Middle frontal gyrus (tissue), 1 donor: ENCODE results near the gene POLR3B.
"Not testable (repeated sequence)": the region's sequence is repeated elsewhere in the genome, so short reads cannot be mapped to it uniquely, and the experiment has no call there.

Source experiments
- DNase-seq: peaks from one replicate; pipeline ENCODE4 v3.0.0-alpha.2; 2015; ENCODE audit warnings: low spot score; ENCODE audit errors: extremely low spot score

POLR3B gene

GRCh38 chr12:106357549-106358395, at the start of gene POLR3B:
POLR3B (plus strand) TSS chr12:106357748; CDS start chr12:106357880, 132 bp downstream.
- peak; percentile 92 for DNase-seq

GRCh38 chr12:106308121-106308520, 49.4 kb upstream of the POLR3B start:
- DNase-seq = no peak

- no peak for DNase-seq
These were observed 48.9 kb upstream of the POLR3B start for GRCh38 chr12:106308611-106309010.

DNA sequence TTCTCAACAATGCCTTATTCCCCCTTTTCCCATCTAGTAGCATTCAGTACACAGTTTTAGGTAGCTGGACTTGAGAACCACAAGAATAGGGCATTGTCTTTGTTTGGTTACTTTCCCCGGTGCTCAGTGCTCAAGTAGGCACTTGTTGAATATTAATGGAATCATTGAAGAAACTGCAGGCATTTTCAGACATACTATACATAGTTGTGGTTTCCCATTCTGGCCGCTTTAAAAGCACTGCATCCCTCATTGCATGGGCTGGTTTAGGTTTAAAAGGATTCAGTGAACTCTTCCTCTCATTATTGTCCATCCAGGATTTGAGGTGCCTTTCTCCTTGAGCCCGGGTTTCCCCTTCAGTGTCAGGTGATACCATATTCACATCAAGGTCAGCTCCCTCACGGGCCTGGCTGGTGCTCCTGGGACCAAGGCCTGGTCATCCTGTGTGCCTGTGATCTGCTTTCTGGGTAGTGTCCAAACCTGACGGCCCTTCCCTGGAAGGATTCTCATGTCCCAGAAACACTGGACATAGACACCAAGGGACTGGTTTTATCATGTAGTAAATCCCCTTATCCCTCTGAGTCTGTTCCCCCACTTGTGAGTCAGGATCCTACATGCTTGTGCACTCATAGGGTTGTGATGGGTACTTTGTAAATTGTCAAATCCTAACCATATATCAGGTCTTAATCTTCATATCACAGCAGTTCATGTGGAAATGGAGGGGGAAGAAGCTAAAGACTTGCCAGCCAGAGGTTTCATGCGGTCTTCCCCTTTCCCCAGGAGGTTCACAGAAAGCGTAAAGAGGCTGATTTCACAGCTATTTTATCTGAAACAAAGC, 47.7 kb upstream of the POLR3B start:
- no peak for DNase-seq

DNA sequence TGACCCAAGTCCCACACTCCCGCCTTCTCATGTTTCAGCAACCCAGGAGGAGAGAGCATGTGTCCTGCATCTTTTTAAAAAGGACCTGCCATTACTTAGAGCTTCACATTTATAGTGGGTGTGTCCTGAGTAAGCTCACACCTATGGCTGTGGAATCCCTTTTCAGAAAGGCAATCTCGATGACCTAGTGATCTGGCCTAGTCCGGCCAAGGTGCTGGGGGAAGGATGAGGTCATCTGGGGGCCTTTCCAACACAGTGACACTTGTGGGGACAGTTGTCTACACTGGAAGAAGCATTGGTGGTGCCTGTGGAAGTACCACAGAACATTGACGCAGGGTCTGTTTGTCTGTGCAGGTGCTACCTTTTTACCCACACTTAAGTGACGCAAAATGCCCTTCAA, 46.9 kb upstream of the POLR3B start:
- DNase-seq = no peak

DNA sequence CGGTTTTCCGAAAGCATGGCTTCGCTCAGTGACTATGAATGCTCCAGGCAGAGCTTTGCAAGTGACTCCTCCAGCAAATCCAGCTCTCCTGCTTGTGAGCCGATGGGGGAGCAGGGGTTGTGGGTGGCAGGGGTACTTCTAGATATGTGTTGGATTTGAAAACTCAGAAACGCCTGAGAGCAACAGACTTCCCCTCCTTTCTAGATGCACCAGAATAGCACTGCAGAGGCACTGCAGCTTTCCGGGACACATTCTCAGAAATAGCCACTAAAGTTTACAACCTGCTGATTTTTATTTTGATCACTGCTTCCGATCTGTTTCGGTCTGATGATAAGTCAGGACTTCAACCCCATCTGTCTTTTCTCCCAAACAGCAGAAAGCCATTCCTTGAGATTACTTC, 46.4 kb upstream of the POLR3B start:
- DNase-seq = no peak

- DNase-seq = not testable (repeated sequence)
These were observed 44.1 kb upstream of the POLR3B start for GRCh38 chr12:106313413-106313812.

GRCh38 chr12:106315523-106315922, 42.0 kb upstream of the POLR3B start:
- DNase-seq = no peak

- DNase-seq = no peak
These were observed 40.0 kb upstream of the POLR3B start for GRCh38 chr12:106317406-106318082.

GRCh38 chr12:106321139-106321850, 36.3 kb upstream of the POLR3B start:
- DNase-seq = no peak

DNA sequence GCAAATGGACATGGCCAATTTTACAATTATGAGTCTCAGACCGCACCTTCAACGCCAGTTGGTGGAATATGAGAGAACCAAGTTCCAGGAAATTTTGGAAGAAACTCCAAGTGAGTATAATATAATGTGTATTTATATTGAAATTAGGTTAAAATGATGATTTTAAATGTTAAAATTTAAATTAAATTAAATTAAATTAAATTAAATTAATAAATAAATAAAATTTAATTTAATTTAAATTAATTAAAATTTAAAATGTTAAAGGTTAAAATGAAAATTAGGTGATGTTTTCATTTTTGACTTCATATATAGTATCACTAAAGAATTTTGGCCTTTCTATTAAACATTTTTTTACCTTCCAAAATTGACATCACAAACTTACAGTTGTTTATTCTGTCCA, 34.0 kb upstream of the POLR3B start:
- DNase-seq = no peak

GRCh38 chr12:106327309-106327869, 30.2 kb upstream of the POLR3B start:
- DNase-seq = no peak

DNA sequence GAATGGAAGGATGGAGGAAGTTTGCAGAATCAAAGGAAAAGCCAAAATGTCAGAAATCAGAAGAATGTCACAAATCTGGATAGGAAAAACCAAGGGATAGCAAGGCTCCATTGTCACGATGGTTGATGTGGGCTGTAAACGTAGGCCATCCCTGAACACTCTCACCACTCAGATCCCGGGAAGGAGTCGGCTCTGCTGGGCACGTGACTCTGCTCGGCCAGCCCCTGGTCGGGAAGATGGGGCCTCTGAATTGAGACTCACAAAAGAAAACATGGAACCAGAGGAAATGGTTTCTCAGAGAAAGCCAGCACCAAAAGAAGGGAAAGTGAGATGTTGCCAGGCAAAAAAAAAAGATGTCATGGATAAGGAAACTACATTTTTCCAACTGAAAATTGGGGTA, 28.8 kb upstream of the POLR3B start:
- no peak for DNase-seq

- DNase-seq = no peak
These were observed 28.1 kb upstream of the POLR3B start for GRCh38 chr12:106329231-106329982.

DNA sequence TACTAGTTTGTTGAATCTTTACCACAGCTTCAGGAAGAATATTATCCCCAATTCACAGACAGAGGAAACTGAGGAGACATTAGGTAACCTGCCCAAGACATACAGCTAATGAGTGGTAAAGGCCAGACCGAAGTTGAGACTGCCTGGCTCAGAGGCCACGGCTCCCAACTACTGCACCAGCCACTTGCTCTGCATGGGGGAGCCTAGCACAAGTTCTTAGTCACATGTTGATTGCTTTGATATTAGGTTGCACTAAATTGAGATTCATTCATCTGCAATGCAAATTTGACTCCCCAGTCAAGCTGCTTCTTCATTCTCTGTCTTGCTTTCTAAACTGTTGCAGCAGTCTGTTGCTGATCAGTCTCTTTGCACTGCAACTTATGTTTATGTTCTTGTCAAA, 25.9 kb upstream of the POLR3B start:
- DNase-seq = no peak

DNA sequence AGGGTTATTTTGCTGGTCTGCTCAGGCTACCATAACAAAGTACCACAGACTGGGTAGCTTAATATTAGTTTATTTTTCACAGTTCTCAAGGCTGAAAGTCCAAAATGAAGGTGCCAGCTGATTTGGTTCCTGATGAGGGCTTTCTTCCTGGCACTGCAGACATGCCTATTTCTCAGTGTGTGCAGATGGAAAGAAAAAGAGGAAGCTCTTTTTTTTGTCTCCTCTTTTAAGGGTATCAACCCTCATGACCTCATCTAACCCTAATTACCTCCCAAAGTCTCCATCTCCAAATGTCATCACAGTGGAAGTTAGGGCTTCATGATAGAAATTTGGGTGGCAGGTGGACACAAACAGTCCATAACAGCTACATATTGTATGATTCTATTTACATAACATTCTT, 25.0 kb upstream of the POLR3B start:
- DNase-seq = no peak

DNA sequence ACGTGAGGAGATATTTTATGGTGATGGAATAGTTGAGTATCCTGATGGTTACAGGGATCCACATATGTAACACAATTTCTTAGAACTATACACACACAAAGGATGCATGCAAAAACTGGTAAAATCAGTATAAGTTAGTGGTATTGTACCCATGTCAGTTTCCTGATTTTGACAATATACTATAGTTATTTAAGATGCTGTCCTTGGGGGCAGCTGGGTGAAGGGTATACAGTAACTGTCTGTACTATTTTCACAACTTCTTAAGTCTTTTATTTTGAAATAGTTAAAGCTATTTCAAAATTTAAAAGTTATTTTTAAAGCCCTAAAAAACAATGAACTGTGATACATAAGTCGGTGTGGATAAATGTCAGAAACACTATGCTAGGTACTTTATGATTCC, 24.5 kb upstream of the POLR3B start:
- DNase-seq = no peak

- DNase-seq = no peak
These were observed 23.8 kb upstream of the POLR3B start for GRCh38 chr12:106333756-106334155.

DNA sequence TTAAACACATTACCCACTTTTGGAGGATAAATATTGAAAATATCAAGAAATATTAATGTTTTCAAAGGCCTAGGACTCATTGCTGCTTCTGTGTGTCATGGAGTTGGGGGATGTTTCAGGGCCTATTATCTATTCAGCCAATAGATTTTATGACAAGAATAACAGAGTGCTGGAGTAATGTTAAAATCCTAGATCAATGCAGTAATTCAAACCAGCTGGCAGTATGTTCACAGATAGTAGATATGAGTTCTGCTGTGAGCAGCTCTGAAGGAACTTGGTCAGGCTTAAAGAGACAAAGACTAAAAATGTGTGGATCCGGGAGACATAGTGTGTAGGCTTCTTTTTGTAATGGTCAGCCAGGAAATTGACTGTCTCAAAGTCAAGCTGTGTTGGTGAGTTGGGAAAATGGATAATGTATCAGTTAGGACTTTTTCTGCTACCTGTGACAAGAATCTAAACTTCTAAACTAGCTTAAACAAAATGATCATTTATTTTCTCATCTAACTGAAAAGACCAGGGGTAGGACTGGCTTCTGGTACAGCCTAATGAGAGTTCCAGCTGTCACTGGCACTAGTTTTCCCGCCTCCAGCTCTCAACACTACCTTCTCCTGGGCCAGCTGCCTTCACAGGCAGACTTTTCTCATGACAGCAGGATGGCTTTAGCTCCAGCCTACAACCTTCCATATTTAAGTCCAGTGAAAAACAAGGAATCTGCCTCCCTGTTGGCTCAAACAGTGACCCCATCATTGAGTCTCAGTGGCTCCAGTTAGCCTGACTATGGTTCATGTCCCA, 16.3 kb upstream of the POLR3B start:
- no peak for DNase-seq
